Activated T-cell treated with anti-CD3 and anti-CD28 coated beads for 48 hours (primary cell): ENCODE data around the gene HDC.

ENCODE experiments used
- DNase-seq: peaks from one replicate; pipeline ENCODE4 v3.0.0-alpha.2; 2020; ENCODE audit warnings: low read depth

The HDC gene, protein sequence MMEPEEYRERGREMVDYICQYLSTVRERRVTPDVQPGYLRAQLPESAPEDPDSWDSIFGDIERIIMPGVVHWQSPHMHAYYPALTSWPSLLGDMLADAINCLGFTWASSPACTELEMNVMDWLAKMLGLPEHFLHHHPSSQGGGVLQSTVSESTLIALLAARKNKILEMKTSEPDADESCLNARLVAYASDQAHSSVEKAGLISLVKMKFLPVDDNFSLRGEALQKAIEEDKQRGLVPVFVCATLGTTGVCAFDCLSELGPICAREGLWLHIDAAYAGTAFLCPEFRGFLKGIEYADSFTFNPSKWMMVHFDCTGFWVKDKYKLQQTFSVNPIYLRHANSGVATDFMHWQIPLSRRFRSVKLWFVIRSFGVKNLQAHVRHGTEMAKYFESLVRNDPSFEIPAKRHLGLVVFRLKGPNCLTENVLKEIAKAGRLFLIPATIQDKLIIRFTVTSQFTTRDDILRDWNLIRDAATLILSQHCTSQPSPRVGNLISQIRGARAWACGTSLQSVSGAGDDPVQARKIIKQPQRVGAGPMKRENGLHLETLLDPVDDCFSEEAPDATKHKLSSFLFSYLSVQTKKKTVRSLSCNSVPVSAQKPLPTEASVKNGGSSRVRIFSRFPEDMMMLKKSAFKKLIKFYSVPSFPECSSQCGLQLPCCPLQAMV

DNA sequence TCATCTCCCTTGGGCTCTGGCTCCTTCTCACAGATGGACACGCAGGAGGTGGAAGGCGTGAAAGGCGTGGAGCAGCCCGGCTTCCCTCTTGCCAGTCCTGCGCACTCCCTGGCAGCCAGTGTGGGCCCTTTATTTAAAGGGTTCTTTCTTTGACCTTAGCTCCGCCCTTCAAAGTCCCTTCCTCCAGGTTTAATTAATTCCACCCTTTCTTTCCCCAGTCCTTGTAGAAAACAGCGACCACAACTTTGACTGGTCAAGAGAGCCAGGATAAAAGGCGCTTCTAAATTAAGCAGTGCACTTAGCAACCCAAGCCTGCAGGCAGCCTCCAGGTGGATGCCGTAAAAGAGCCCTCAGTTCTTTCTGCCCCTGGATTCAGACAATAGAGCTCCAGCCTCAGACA is at the start of gene HDC:
Gene HDC, minus strand, starts transcription at position 107 of the 400 bp plus-strand sequence. Its CDS starts 103 bp downstream, at position 4.
- no peak for DNase-seq

DNA sequence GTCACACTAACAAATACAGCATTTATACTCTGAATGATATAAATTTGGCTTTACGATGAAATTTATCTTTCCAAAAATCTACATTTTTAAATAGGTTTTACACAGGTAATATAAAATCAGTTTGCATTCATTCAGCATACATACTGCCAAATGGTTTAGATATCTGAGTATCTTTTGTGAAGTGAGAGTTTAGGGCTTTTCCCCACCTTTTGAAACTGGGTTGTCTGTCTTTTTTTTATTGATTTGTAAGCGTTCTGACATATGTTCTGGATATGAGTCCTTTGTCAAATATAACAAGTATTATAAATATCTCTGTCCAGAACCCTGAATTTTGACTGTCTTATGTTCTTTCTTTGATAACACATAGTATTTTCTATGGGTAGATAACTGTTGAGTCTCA is 47.1 kb upstream of the HDC start:
- no peak for DNase-seq

- DNase-seq: no peak
Observed at GRCh38 chr15:50307799-50308198, 42.3 kb upstream of the HDC start.

DNA sequence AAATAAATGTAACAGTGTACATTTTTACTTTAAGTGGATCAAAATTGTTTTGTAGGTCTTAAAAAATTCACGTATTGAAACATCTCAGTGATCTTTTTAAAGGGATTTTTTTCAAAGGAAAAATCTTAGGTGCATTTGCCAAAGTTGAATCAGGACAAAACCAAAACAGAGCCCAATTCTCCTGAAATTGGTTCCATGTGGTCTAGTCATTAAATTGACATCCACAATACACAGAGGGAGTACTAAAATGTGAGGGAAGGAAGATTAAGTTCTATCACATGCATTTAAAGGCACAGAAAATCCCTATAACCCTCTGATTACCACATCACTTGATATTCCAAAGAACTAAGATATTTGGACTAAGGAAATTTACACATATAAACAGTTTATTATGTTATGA is 39.3 kb upstream of the HDC start:
- no peak for DNase-seq

DNA sequence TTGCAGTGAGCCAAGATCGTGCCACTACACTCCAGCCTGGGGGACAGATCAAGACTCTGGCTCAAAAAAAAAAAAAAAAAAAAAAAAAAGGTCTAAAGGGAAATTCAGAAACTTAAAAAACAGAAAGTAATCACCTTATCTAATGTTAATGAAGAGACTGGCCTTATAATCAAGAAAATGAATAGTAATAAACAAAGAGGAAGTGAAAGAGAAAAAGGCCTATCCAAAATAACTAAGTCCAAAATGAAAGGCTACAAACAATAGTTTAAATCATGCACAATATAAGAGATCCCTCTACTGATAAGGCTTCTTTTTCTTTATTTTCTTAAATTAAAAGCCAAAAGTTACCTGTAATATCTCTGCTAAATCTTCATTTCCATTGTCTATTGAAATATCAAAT is 37.1 kb upstream of the HDC start:
- DNase-seq: no peak

- no peak for DNase-seq
Observed at GRCh38 chr15:50298340-50298739, 32.8 kb upstream of the HDC start.

DNA sequence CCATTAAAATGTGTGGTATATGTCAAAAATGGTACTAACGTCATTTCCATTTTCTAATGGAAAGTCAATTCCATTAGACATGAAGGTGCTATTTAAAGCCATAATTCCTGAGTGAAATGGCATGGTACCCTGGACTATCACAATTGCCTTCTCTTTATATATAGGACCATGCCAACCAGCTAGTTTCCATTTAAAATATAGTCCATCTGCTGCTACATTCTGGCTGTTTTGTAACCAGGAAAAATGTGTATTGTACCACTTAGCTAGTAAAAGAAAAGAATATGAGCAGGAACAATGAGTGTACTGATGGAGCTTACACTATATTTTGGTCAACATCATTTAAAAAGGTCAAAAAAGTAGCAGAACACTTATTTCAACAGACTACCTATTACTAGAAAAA is 30.4 kb upstream of the HDC start:
- no peak for DNase-seq

GRCh38 chr15:50289749-50290148 is 24.2 kb upstream of the HDC start:
- DNase-seq: no peak

GRCh38 chr15:50287324-50288116 is 22.0 kb upstream of the HDC start:
- DNase-seq: no peak

GRCh38 chr15:50281427-50281826 is 15.9 kb upstream of the HDC start:
- DNase-seq: no peak

- DNase-seq: no peak
Observed at GRCh38 chr15:50280271-50280670, 14.7 kb upstream of the HDC start.

- DNase-seq: no peak
Observed at GRCh38 chr15:50278496-50278895, 13.0 kb upstream of the HDC start.

GRCh38 chr15:50277370-50277769 is 11.8 kb upstream of the HDC start:
- DNase-seq: no peak

GRCh38 chr15:50275908-50276307 is 10.4 kb upstream of the HDC start:
- no peak for DNase-seq

GRCh38 chr15:50275091-50275490 is 9.6 kb upstream of the HDC start:
- no peak for DNase-seq

DNA sequence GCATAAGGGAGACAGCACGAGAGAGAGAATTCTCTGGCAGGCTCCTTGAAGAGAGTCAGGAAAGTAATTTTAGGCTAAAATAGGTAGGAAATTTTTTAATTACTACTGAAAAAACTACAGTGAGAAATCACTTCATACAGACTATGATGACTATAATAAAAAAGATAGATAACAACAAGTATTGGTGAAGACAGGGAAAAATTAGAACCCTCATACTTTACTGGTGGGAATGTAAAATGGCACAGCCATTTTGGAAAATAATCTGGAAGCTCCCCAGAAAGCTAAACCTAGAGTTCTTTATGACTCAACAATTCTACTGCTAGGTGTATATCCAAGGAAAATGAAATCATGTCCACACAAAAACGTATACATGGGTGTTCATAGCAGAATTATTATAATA is 2.1 kb upstream of the HDC start:
- DNase-seq: no peak

DNA sequence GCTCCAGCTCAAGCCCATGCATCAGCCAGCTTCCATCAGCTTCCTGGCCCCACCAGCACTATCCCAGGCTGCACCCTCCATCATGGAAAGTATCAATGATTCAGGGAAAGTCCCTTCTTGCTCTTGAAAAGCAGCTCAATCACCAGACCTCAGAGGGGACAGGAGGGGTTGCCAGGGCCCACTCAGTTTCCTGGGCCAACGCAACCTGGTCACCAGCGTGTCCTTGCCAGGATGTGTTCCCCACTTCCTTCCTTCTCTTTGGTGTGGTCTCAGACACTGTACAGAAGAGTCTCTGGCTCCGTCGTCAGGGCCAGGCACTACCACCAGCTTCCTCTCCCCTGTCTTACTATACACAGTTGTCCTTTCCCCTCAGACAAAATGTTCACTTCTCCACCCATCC is 3.0 kb downstream of the HDC start:
- peak; percentile 52 for DNase-seq

DNA sequence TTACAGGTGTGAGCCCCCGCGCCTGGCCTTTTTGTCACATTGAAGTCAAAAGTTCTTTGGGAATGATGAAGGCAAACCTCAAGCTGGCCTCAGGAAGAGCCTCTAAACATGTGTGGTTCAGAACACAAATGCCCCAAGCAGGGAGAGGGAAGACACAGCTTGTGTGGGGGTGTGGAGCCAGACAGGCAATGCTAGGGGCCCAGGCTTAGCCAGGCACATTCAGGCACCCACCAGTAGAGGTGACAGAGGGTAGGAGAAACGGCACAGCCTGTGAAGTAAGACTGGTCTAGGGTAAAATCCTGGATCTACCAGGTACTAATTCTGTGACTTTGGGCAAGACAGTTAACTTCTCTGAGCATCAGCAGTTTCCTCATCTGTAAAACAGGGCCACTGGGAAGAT is 3.5 kb downstream of the HDC start:
- DNase-seq: no peak

- no peak for DNase-seq
Observed at GRCh38 chr15:50260969-50261496, 4.5 kb downstream of the HDC start.

DNA sequence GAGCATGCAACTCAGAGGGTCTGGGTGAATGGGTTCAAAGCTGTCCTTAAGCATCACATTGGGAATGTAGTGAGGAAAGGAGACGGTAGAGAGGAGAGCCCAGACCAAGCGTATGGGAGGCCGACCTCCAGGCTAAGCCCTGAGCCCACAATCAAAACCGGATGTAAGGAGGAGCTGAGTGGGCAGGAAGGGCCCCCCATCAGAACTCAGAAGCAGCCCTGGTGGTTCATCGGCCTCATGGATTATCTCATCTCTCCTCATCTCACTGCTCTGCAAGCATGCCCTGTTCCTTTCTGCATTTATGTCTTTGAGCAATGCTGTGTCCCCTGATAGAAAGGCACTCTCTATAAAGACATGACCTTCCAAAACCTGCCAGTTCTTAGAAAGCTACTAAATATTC is 6.2 kb downstream of the HDC start:
- DNase-seq: no peak

- DNase-seq: no peak
Observed at GRCh38 chr15:50257924-50258323, 7.6 kb downstream of the HDC start.

DNA sequence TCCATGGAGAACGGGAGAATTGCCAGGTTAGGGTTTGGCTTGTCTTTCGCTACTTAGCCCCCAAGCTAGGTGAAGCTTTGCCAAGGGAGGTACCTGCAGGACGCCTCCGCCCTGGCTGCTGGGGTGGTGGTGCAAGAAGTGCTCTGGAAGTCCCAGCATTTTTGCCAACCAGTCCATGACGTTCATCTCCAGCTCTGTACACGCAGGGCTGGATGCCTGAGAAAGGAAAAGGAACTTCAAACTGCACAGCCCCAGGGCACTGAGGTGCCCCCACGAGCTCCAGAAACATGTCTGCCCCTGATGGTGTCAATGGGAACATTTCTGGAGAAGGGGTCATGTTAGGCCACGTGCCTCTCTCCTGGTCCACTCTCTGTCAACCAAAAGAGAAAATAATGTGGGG is 8.2 kb downstream of the HDC start:
- no peak for DNase-seq
